ENCODE measurements around the gene DLK1.

DNA sequence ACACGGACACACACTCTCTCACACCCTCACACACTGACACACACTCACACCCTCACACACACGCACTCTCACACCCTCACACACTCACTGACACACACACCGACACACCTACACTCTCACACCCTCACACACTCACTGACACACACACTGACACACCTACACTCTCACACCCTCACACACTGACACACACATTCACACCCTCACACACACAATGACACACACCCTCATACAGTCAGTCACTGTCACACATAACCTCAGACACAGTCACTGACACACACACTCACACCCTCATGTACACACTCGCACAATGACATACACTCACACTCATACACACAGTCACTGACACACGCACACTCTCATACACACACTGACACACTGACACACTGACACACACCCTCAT lies 19.8 kb upstream of the DLK1 start:
- TF ChIP-seq, protein P1, sequence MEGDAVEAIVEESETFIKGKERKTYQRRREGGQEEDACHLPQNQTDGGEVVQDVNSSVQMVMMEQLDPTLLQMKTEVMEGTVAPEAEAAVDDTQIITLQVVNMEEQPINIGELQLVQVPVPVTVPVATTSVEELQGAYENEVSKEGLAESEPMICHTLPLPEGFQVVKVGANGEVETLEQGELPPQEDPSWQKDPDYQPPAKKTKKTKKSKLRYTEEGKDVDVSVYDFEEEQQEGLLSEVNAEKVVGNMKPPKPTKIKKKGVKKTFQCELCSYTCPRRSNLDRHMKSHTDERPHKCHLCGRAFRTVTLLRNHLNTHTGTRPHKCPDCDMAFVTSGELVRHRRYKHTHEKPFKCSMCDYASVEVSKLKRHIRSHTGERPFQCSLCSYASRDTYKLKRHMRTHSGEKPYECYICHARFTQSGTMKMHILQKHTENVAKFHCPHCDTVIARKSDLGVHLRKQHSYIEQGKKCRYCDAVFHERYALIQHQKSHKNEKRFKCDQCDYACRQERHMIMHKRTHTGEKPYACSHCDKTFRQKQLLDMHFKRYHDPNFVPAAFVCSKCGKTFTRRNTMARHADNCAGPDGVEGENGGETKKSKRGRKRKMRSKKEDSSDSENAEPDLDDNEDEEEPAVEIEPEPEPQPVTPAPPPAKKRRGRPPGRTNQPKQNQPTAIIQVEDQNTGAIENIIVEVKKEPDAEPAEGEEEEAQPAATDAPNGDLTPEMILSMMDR (conservative IDR thresholded peaks at IDR 0.05; ENCODE audit: low read length): no peak
- no peak for TF ChIP-seq EZH2phosphoT487 (IDR thresholded peaks at IDR 0.05; ENCODE audit: borderline replicate concordance, low read depth, low read length)

Data from OCI-LY7 (cell line).